Measurements from ENCODE around the gene E2F2. TPM values are rescaled to one million over a fixed set of nuclear protein-coding genes. Genes with fewer than 3 reads are reported as not detected.

The E2F2 gene
- polyA plus RNA-seq, 1 of the 3 experiments (the other 2 are of a cell fraction) = 0.43 TPM

GRCh38 chr1:23558872-23559135 is 27.8 kb upstream of the E2F2 start (continued):
- TF ChIP-seq CTCF (IDR thresholded peaks at IDR 0.05) (no peak), MAX (IDR thresholded peaks at IDR 0.05; ENCODE audit: low read depth) (no peak), POLR2AphosphoS5 (IDR thresholded peaks at IDR 0.05; ENCODE audit: low read depth, low read length) (no peak)

GRCh38 chr1:23558140-23558871 is 27.3 kb upstream of the E2F2 start:
- Histone ChIP-seq H3K9me3 (no peaks in the 10 kb centered on the region), H3K9me2 (no peaks in the 10 kb centered on the region), H3F3A (replicated peaks; ENCODE audit: insufficient read depth) (peaks cover 79% of the 10 kb centered on the region), H4K20me1 (ENCODE audit: insufficient read depth) (peaks cover 30% of the 10 kb centered on the region), H2AFZ (ENCODE audit: low read depth) (no peak overlapping the region), H3K27me3 (ENCODE audit: insufficient read depth) (no peaks in the 10 kb centered on the region), H3K79me2 (ENCODE audit: insufficient read depth) (peaks cover 41% of the 10 kb centered on the region), H3K27ac (ENCODE audit: low read depth in 2 of 2, low read length in 1 of 2) (peak overlapping the region; percentile 98 to 100), H3K4me3 (ENCODE audit: low read depth in 2 of 2, low read length in 1 of 2) (peak overlapping the region; percentile 88 to 92), H3K4me1 (ENCODE audit: control insufficient read depth in 1 of 2, insufficient read depth in 2 of 2, low read depth in 1 of 2, low read length in 1 of 2) (peaks cover 60 to 86% of the 10 kb centered on the region in 2 experiments), H3K4me2 (peak overlapping the region; percentile 93), H3K9ac (peak overlapping the region; percentile 99), H3K36me3 (replicated peaks in 1 of 2; ENCODE audit: control insufficient read depth in 1 of 2, insufficient read depth in 2 of 2, low read length in 1 of 2) (peaks cover 2 to 23% of the 10 kb centered on the region in 2 experiments)
- DNase-seq = peak; percentile 53
- 1% methylated on average over 26 of the region's 34 CpGs for WGBS (ENCODE audit: low lambda C conversion rate)
- CTCF ChIA-PET = interaction anchor here (1.1 to 11.0 kb wide), 13 partner anchors 10 to 107 kb away, joined by 3 to 97 read pairs (median 5); no protein-coding TSS in a partner anchor
- POLR2A ChIA-PET = interaction anchor here (0.6 to 2.9 kb wide), 11 partner anchors 10 to 358 kb away, joined by 3 to 14 read pairs (median 4); partner anchors contain the start of genes E2F2, PITHD1 and RPL11
- TF ChIP-seq ELF1 (IDR thresholded peaks at IDR 0.05) (0 out of 2 replicates have a peak, but pooled peaks have one; percentile 36), EP300 (IDR thresholded peaks at IDR 0.05; ENCODE audit: borderline replicate concordance in 1 of 2, low read depth in 1 of 2, low read length in 1 of 2) (no peak; a peak in 1 of 4 replicates), NFIC (IDR thresholded peaks at IDR 0.05; ENCODE audit: borderline replicate concordance) (peak; percentile 19; the same call in 1 of the 2 replicates), POLR2AphosphoS5 (IDR thresholded peaks at IDR 0.05; ENCODE audit: low read depth, low read length) (peak; percentile 9; the same call in 1 of the 2 replicates), GATA2 (CRISPR knock-in tag; IDR thresholded peaks at IDR 0.05) (no peak), RCOR1 (IDR thresholded peaks at IDR 0.05; ENCODE audit: low read length) (no peak), TCF12 (IDR thresholded peaks at IDR 0.05) (peak; percentile 30; the same call in 1 of the 2 replicates), MEF2A (IDR thresholded peaks at IDR 0.05; ENCODE audit: borderline replicate concordance, low read depth) (no peak), YY1 (IDR thresholded peaks at IDR 0.05; ENCODE audit: low read depth) (no peak), GABPA (IDR thresholded peaks at IDR 0.05; ENCODE audit: low read depth) (no peak; the same call in 1 of the 2 replicates), ZBTB33 (IDR thresholded peaks at IDR 0.05; ENCODE audit: borderline replicate concordance, low read depth) (no peak), EZH2phosphoT487 (IDR thresholded peaks at IDR 0.05; ENCODE audit: borderline replicate concordance, low read depth) (no peak), USF2 (IDR thresholded peaks at IDR 0.05; ENCODE audit: borderline replicate concordance, low read depth, low read length) (no peak), CTCF (IDR thresholded peaks at IDR 0.05) (no peak), SIN3A (IDR thresholded peaks at IDR 0.05; ENCODE audit: borderline replicate concordance, low read depth, low read length) (0 out of 2 replicates have a peak, but pooled peaks have one; percentile 13), FOXJ3 (CRISPR knock-in tag; IDR thresholded peaks at IDR 0.05) (no peak), MXI1 (IDR thresholded peaks at IDR 0.05; ENCODE audit: low read depth, low read length) (no peak; the same call in 1 of the 2 replicates), RXRA (IDR thresholded peaks at IDR 0.05; ENCODE audit: borderline replicate concordance, low read depth) (peak; percentile 57; the same call in 1 of the 2 replicates), MAX (IDR thresholded peaks at IDR 0.05; ENCODE audit: low read depth) (peak; percentile 34), RAD21 (IDR thresholded peaks at IDR 0.05; ENCODE audit: low read length) (no peak), USF1 (IDR thresholded peaks at IDR 0.05; ENCODE audit: borderline replicate concordance, low read depth) (no peak)

Data from SK-N-SH (cell line).